ENCODE results near the gene ZYX.

The ZYX gene

DNA sequence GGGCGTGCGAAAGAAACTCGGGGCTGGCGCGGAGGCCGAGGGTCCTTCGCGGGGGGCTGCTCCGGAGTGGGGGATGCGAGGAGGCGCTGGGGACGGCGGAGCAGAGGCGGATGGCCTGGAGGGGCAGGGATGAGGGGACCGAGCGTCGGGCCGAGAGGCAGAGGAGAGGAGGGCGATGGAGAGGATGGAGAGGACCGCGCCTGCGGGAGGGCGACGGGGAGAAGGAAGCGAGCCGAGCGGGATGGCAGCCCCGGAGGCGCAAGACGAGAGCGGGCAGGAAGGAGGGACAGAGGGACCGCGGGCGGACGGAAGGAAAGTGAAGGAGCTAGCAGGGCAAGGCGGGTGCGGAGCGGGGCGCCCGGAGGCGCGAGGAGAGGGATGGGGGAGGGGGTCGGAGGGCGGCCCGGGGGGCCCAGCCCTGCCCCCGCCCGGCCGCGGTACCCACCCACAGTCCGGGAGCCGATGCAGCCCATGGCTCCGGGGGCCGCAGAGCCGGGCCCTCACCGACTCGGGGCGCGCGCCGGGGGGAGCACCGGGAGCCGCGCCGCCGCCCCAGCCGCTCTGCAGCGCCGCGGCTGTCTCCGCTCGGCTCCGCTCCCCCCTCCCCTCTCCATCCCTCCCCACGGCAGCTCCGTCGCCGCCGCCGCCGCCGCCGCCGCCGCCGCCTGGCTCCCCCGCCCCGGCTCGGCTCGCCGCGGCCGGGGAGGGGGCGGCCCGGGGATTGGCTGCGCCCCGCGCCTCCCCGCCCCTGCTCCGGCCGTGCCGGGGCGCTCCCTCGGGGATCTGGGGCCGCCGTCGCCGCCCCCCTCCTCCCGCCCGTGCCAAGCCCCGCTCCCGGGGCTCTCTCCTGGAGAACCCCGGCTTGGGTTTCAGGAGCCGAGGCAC is 18.8 kb upstream of the ZYX start, which contains the start of gene FAM131B:
TSS of gene FAM131B (minus strand) at position 583 of the 885 bp plus-strand sequence. CDS start at position 473, 110 bp downstream.
- DNase-seq (ENCODE audit: low read depth) = peak; percentile 37

DNA sequence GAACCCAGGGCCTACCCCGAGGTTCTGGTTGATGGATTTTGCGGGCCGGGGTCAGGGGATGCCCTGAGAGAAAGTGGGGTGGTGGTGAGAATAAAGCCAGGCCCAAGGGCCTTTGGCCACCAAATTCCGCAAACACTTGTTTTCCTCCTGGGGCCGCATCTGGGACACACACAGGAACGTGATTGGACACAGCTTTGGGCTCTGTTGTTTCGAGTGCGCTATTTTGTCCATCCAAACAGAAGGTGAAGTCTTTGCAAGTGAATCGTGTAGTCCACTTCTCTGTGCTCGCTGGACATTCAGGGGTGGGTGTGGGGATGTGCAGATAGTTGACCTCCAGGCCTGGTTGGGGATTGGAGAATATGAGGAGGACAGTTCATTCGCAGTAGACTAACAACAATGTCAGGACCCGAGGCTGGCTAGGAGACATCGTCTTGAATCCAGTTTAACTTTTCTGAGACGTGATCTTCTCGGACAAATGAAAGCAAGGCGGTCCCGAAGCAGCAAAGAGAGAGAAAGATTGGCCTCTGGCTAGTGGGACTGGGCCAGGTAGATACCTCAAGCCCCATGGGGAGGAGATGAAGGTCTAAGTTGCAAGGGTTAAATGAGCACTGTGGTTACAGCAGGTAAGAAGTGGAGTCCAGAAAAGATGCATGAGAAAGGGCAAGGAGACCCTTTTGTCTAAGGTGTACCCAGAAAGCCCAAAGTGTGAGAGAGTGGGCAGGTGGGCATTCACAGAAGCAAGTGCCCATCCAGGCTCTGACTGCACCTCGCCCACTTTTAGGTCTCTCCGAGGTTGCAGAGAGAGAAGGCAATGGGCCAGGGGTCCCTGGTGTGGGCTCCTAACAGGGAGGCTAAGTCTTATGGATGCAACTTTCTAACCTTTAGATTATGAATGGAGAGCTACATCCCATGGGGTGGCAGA is 17.9 kb upstream of the ZYX start:
- no peak for DNase-seq (ENCODE audit: low read depth)

DNA sequence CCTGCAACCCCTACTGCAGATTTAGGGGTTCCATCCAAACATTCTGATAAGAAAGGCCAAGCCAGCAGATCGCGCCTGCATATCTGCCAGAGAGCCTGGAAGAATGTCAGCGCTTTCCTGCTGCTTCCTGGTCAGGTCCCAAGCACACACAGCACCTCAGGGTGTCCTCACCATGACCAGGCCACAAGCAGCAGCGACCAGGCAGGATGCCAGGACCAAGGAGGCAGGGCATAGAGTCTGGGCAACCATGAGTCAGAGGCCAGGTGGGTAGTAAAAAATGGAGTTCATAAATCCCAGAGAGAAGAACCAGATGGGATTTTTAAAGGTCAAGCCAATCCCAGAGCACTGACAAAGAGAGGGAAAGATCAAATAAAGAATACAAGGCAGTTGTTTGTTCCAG is 13.2 kb upstream of the ZYX start:
- DNase-seq (ENCODE audit: low read depth) = peak; percentile 41

DNA sequence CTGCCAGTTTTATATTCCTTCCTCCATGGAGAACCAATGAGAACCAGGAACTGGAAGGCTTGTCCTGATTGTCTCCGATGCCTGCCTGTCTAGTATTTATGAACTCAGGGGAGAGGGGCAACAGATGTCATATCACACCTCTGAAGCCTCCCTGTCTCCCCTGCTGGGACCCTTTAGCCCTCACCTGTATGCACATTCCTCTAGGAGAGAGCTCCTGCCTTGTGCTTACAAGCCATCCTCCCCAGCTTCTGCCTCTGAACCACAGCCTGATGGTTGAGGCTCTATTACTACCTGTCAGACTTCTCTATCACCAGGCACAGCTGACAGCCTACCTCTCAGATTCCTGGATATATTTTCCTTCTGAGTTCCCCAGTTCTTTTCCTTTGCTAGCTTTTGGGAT is 12.8 kb upstream of the ZYX start:
- DNase-seq (ENCODE audit: low read depth) = no peak

DNA sequence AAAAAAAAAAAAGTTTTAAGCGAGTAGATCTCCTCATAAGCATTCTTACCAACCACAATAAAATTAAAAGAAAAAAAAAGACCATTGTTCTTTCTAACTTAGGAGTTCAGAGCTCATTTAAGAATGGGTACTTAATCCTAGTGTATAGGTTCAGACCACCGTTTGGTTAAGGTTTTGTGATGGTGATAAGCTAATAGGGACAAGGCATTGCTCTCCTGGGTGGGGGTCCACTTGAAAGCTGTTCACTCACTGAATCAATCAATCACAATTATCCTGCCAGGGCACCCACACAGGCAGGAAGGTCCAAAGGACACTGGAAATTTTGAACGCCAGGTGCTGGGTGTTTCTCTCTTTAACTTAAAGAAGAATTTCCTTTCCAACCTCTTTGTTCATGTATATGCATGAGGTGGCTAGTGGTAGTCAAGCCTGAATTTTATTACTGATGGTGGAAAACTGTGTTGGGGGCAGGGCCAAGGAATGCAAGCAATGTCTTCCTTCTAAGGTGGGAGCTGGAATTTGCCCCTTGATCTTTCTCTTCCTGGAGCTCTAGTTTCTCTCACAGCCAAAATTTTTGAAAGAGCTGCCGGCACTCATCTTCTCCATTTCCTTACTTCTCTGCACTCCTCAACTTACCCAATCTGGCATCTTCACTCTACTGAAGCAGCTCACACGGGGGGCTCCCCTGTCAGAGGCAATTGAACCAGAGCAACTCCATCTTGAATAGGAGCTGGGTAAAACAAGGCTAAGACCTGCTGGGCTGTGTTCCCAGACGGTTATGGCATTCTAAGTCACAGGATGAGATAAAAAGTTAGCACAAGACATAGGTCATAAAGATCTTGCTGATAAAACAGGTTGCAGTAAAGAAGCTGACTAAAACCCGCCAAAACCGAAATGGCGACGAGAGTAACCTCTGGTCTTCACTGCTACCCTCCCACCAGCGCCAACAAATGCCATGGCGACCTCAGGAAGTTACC is 11.2 kb upstream of the ZYX start:
- no peak for DNase-seq (ENCODE audit: low read depth)

DNA sequence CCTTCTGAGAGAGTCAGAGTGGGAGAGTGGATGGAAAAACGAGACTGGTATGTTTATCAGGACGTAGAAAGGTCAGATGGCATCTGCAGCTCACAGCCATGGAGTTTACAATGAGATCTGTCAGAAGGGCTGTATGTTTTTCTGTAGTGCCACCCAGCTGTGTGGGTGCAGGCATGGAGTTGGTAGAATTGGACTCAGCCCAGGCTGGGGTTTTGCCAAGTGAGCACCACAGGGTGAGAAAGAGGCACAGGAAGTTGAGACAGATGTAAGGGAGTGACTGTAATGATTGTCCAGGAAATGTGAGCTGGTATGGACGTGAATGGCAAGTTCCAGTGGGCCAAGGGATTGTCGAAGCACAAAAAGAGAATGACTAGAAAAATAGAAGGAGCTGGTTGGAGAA is 9.1 kb upstream of the ZYX start:
- DNase-seq (ENCODE audit: low read depth) = no peak

DNA sequence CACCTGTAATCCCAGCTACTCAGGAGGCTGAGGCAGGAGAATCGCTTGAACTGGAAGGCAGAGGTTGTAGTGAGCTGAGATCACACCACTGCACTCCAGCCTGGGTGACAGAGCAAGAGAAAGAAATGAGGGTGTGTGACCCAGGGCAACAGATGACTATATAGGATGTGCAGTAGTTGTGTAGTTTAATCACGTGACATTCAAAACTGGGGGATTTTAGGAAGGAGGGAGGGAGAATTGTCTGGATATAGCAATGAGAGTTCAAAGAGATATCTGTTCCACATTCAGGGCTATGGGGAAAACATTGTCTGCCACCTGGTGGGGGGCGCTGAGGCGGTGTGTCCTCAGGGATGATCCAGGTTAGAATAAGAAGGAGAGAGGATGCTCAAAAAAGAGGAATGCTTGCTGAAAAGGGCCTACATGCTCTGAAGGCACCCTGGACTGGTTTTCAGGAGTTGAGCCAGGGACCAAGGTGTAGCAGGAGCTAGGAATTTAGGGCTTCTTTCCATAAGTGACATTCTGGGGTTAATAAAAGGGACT is 7.8 kb upstream of the ZYX start:
- no peak for DNase-seq (ENCODE audit: low read depth)

DNA sequence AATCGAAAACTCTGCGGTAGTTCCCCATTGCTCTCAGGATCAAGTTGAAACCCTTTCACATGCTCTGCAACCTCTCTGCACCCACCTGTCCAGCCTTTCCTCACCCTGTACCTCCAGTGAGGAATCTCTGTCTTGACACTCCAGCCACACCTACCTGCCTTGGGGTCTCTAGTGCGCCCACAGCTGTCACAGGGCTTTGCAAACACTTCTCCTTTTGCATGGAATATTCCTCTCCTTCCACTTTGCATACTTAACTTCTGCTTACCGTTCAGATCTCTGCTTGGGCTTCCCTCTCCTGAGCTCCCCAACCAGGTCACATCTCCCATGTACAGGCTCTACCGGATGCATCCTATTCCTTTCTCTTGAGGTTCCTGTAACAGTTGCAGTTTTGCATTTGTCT is 6.6 kb upstream of the ZYX start:
- DNase-seq (ENCODE audit: low read depth) = no peak

DNA sequence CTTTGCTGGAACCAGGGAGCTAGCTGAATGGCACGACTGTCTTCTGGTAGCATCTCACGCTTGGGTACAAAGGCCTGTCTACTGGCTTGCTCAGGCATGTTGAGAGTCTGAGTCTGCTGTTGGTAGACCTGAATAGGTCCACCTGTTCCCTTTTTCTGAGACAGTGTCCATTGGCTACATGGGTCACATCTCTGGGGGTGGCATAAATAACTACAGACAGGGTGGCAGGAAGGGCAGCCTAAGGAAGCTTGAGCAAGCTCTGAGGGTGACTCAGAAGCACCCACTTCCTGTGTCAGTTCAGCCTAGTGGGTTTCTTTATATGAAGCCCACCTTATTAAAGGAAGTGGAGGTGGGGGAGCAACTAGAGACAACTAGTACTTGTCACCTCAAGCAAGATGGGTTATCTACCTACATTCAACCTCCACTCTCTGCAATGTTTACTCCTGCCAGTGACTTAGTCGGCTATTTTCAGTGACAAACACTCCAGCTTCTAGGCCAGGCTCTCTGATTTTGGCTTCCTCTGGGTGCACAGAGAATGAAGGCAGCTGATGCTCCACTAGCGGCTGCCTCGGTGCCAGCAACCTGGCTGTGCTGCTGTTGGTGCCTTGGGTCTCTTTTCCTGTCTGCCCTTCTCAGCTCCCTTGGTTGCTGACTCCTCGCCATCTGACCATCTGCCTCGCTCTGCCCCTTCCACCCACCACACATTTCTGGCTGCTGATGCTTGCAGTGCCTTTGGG is 5.7 kb upstream of the ZYX start:
- peak; percentile 50 for DNase-seq (ENCODE audit: low read depth)

DNA sequence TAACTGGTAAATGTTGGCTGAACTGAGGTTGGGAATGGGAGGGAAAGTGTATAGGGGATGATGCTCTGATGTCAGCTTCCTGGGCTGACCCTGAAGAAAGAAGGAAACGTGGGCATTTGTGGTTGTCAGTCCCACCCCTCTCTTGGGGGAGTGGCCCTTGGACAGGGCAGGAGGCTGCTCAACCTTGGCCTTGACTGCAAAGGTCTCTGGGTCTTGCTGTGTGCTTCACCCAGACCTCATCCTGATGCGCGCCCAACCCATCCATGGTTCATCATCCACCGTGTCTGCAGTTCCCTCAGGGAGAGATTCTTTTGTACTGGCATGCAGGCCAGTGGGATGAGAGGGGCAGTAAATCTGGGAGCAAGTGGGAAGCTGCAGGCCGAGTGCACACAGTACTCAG is 4.7 kb upstream of the ZYX start:
- no peak for DNase-seq (ENCODE audit: low read depth)

DNA sequence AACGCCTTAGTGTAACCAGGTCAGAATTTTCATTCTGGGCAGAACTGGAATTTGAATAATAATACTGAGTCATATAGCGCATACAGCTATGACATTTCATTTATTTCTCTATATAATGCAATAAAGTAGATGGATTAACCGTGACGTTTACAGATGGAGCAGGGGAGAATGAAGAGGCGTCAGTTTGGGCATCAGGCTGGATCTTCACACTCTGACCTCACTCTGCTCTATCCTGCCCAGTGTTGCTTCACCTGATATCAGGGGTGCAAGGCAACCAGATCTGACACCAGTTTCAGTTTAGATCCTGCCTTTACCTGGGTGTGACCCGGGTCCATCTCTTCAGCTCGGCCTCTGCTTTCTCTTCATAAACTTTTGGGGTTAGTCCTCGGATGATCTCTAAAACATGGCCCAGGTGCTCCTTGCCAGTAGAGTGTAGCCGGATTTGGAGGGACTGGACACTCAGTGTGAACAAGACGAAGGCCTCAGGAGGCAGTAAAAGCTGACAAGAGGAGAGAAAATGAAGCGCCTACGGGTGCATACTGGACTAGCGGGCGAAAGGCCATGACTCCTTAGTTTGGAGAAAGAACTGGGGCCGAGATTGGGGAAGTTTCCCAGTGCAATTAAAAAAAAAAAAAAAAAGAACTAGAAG is 1.4 kb upstream of the ZYX start:
- DNase-seq (ENCODE audit: low read depth) = no peak

DNA sequence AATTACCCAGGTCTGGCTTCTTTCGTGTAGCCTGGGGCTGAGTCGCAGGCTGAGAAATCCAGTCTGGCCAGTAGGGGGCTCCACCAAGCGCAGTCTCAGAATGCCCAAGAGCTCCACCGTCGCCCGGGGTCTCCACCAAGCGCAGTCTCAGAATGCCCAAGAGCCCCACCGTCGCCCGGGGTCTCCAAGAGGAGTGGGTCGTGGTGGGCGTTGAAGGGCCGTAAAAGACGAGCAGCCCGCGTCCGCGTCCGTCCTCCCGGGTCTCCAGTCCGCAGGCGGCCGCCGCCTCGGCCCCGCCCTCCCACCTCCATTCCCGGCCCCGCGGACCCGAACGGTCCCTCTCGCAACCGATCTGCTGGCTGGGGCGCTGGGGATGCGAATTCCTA is 892 bp upstream of the ZYX start:
- peak; percentile 78 for DNase-seq (ENCODE audit: low read depth)

DNA sequence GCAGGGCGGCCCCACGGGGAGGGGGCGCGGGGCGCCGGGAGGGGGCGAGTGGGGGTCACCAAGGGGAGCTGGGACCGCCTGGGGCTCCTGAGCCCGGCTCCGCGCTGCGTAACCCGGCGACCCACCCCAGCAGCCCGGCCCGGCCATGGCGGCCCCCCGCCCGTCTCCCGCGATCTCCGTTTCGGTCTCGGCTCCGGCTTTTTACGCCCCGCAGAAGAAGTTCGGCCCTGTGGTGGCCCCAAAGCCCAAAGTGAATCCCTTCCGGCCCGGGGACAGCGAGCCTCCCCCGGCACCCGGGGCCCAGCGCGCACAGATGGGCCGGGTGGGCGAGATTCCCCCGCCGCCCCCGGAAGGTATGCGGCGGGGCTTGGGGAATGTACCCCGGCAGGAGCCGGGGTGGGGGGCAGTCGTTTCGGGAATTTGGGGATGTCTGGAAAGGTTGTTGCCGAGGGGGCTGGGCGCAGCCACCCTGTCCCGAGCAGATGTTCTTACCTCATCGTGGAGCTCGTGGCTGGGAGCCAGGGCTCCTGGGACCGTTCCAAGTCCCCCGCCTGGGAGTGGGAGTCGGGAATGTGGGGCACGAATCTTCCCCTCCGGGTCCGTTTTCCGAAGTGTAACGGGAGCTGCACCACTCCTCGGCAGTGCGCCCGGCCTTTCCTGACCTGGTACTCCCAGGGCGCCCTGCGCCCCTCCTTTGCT is 431 bp downstream of the ZYX start:
- DNase-seq (ENCODE audit: low read depth) = peak; percentile 53

DNA sequence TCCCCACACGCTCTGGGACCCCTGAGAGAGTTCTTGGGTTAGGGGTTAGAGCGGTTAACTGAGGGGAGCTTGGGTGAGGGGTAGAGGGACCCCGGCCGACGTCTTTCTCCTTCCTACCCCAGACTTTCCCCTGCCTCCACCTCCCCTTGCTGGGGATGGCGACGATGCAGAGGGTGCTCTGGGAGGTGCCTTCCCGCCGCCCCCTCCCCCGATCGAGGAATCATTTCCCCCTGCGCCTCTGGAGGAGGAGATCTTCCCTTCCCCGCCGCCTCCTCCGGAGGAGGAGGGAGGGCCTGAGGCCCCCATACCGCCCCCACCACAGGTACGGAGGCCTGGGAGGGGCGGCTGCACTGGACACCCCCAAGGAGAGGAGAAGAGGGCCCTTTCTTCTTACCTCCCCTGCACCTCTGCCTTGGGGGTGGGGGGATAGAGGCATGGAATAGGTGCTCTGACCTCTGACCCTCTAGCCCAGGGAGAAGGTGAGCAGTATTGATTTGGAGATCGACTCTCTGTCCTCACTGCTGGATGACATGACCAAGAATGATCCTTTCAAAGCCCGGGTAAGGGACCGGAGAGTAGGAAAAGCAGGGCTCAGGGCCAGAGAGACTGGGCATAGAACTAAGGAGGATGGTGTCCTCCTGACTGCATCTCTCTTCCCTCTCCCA is 1.1 kb downstream of the ZYX start:
- DNase-seq (ENCODE audit: low read depth) = no peak

DNA sequence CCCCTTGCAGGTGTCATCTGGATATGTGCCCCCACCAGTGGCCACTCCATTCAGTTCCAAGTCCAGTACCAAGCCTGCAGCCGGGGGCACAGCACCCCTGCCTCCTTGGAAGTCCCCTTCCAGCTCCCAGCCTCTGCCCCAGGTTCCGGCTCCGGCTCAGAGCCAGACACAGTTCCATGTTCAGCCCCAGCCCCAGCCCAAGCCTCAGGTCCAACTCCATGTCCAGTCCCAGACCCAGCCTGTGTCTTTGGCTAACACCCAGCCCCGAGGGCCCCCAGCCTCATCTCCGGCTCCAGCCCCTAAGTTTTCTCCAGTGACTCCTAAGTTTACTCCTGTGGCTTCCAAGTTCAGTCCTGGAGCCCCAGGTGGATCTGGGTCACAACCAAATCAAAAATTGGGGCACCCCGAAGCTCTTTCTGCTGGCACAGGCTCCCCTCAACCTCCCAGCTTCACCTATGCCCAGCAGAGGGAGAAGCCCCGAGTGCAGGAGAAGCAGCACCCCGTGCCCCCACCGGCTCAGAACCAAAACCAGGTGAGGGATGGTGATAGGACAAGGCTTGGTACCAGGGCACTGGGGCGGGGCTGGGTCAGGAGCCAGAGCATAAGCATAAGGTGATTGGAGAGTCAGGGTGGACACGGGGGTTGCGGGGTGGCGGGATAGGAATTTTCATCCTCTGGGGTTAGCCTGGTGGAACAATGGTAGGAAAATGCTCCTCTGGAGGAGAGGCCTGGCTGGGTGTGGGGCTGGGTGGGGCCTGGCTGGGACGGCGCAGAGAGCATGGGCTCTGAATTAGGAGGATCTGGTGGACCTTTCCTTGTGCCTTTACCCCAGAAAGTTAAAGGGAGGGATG is 1.9 kb downstream of the ZYX start:
- no peak for DNase-seq (ENCODE audit: low read depth)

DNA sequence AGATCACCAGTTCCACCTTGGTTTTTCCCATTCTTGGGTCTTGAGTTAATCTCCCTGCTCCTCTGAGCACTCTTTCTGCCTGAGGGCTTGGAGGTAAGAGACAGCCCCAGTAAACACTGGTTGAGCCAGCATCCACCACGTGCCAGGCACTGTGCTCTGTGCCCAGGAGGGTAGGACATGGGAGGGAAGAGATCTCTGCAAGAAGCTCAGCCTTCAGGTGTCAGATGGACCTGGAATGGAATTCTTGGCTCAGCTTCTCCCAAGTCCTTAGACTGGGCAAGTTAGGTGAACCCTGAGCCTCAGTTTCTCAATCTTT is 2.5 kb downstream of the ZYX start:
- no peak for DNase-seq (ENCODE audit: low read depth)

DNA sequence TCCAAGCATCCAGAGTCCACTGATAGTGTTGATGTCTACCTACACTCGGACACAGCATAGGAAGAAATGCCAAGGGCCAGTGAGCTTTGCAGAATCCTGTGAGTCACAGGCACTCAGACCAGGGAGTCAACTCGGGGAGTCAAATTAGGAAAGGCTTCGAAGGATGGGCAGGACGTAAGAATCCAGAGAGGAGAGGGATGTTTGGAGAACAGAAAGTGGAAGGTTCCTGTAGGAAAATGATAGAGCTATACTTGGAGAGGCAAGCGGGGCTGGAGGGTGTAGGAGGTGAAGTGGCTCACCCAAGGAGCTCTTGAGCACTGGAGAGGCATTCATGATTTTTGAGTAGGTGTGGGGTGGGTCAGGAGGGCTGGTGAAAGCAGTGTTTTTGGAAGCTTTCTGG is 3.0 kb downstream of the ZYX start:
- peak; percentile 75 for DNase-seq (ENCODE audit: low read depth)

All from ELR (cell line).